AG04450 (cell line): ENCODE results near the gene S100G. TPM values are rescaled to one million over a fixed set of nuclear protein-coding genes. Genes with fewer than 3 reads are reported as not detected.

Source experiments
- CTCF ChIA-PET: fragments of 300-600, 350-600 bp; formaldehyde crosslinking; extraction: SDS; loops from one replicate; lab custom pipeline; 2022; ENCODE audit warnings: antibody characterized with exemption, inconsistent platforms; lab: Charles Lee
- POLR2A ChIA-PET: fragments of 350-600 bp; formaldehyde crosslinking; extraction: SDS; loops from one replicate; lab custom pipeline; 2021; ENCODE audit warnings: antibody characterized with exemption, inconsistent platforms; lab: Yijun Ruan, JAX
- DNase-seq: peaks from one replicate; pipeline ENCODE4 v3.0.0-alpha.2; 2011; ENCODE audit warnings: low read depth, low spot score
- H3K27ac ChIP-seq: one replicate; pipeline ENCODE4 v1.5.1; 2012; ENCODE audit warnings: low read depth, low read length, control low read depth
- H3K27me3 ChIP-seq: one replicate; pipeline ENCODE4 v1.6.0; 2012; ENCODE audit warnings: low read length; ENCODE audit not compliant: control insufficient read depth, insufficient read depth
- H3K4me3 ChIP-seq: 2 replicates; pipeline ENCODE4 v1.5.1; 2011; ENCODE audit warnings: mild to moderate bottlenecking, low read depth, low read length, control low read depth
- H3K9me3 ChIP-seq: 2 replicates; pipeline ENCODE4 v1.5.1; 2012; ENCODE audit warnings: low read length; ENCODE audit not compliant: control insufficient read depth, insufficient read depth
- polyA plus RNA-seq: library from polyadenylated mRNA; depleted of rRNA; stranded (reverse); fragments of >200 nt; gene quantifications from 2 replicates; pipeline ENCODE4 v1.2.3, GENCODE V29; 2011
- TF ChIP-seq, protein P1 (sequence below): IDR thresholded peaks from 2 replicates; pipeline ENCODE4 v1.5.1; 2011; ENCODE audit warnings: low read depth, low read length, control low read depth, inconsistent platforms

S100G gene
- polyA plus RNA-seq, 1 experiment, result not detected

DNA sequence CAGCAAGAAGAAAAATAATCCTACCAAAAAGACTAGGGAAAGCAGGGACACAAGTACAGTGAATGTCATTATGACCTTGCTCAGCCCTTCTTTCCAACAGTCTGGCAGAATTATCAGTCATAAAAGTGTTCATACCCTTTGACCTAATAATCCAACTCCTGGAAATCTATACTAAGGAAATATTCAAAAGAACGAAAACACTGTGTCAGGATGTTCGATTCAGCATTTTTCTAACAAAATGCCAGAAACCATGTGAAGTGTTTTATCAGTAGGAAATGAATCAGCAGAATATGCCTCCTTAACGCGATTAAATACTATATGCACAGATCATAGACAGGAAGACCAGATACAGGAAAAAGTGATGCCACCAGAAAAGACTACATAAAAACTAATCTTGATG, 16.2 kb upstream of the S100G start:
- Histone ChIP-seq H3K4me3 (no peak overlapping the region), H3K27ac (no peak overlapping the region), H3K9me3 (no peaks in the 10 kb centered on the region; the same call in 1 of the 2 replicates), H3K27me3 (no peaks in the 10 kb centered on the region)
- TF ChIP-seq, protein P1, sequence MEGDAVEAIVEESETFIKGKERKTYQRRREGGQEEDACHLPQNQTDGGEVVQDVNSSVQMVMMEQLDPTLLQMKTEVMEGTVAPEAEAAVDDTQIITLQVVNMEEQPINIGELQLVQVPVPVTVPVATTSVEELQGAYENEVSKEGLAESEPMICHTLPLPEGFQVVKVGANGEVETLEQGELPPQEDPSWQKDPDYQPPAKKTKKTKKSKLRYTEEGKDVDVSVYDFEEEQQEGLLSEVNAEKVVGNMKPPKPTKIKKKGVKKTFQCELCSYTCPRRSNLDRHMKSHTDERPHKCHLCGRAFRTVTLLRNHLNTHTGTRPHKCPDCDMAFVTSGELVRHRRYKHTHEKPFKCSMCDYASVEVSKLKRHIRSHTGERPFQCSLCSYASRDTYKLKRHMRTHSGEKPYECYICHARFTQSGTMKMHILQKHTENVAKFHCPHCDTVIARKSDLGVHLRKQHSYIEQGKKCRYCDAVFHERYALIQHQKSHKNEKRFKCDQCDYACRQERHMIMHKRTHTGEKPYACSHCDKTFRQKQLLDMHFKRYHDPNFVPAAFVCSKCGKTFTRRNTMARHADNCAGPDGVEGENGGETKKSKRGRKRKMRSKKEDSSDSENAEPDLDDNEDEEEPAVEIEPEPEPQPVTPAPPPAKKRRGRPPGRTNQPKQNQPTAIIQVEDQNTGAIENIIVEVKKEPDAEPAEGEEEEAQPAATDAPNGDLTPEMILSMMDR, result no peak
- DNase-seq, result no peak
- ChIA-PET POLR2A (no interaction called here), CTCF (interaction anchor here (0.6 kb wide), 1 partner anchor 510 kb away, joined by 3 read pairs; the partner anchor contains the start of gene GRPR)

DNA sequence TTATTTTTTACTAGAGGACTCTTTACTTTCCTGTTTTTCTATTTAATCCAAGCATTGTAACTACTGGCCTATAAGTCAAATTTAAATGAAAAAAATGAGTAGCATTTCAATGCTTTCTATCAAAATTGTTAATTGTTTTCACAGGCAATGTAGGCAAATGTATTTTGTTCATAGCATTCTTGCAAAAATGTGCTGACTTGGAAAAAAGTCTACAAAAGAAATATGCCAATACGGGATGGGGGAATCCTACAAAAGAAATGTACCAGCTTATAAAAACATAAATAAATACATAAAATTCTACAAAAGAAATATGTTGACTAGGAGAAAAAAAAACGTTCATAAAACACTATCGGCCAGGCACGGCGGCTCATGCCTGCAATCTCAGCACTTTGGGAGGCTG, 14.9 kb upstream of the S100G start:
- POLR2A ChIA-PET, result no interaction called here
- CTCF ChIA-PET, result no interaction called here
- no peaks in the 10 kb centered on the region for H3K27me3 ChIP-seq
- DNase-seq, result no peak
- H3K4me3 ChIP-seq, result no peak overlapping the region
- H3K27ac ChIP-seq, result no peak overlapping the region
- TF ChIP-seq, protein P1, result no peak
- no peaks in the 10 kb centered on the region; the same call in 1 of the 2 replicates for H3K9me3 ChIP-seq

DNA sequence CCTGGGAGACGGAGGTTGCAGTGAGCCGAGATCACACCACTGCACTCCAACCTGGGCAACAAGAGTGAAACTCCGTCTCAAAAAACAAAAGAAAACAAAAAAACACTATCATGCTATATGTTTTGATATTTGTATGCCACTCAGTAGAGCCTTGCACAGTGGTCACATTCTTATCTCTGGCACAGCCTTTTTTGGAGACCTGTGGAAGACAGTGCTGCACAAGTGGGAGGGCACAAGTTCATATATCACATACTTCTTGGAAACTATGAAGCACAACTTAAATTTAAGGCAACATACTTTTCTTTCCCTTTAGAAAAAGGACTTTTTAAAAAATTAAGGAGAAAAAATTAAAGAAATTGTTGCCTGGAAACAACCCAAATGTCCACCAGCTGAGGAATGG, 14.4 kb upstream of the S100G start:
- H3K27me3 ChIP-seq, result no peaks in the 10 kb centered on the region
- no peak overlapping the region for H3K27ac ChIP-seq
- H3K9me3 ChIP-seq, result no peaks in the 10 kb centered on the region; the same call in 1 of the 2 replicates
- no peak for DNase-seq
- POLR2A ChIA-PET, result no interaction called here
- TF ChIP-seq, protein P1, result no peak
- no peak overlapping the region for H3K4me3 ChIP-seq
- CTCF ChIA-PET, result no interaction called here

DNA sequence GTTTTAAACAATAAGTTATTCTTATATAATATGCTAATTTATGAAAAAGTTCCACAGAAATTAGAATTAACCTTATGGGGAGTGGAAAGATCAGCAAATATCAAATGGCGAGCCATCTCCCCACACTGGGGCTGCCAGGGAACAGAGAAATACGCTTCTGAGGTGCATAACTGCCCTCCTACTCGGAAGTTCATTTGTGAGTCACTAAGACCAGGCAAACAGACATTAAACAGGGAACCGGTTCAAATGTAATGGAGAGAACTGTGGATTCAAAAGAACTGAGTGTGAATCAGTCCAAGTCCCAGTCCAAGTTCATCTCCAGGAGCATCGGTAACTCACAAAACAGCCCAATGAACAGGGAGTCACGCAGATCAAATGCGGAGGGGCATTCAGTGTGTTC, 11.4 kb upstream of the S100G start:
- Histone ChIP-seq H3K4me3 (no peak overlapping the region), H3K27me3 (no peaks in the 10 kb centered on the region), H3K9me3 (no peaks in the 10 kb centered on the region; the same call in 1 of the 2 replicates), H3K27ac (no peak overlapping the region)
- CTCF ChIA-PET, result no interaction called here
- POLR2A ChIA-PET, result no interaction called here
- TF ChIP-seq, protein P1, result no peak
- no peak for DNase-seq

DNA sequence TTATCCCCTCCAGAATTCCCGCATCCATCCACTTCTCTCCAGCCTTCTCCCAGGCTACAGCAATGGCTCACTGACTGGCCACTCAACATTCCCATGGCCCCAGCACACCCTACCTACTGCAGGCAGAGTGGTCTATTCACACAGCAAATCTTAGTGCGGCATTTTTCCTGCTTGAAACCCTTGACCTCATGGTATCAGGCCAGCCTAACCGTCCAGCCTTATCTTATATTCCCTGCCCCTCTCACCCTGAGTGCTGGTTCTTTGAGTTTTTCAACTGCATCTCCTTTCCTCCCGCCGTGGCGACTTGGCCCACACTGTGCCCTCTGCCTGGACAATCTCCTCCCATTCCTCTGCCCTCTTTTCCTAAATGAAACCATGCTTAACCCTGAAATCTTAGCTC, 10.0 kb upstream of the S100G start:
- no peaks in the 10 kb centered on the region; the same call in 1 of the 2 replicates for H3K9me3 ChIP-seq
- H3K27ac ChIP-seq, result no peak overlapping the region
- no peak for DNase-seq
- POLR2A ChIA-PET, result no interaction called here
- no peak overlapping the region for H3K4me3 ChIP-seq
- H3K27me3 ChIP-seq, result no peaks in the 10 kb centered on the region
- CTCF ChIA-PET, result interaction anchor here (1.3 kb wide), 1 partner anchor 203 kb away, joined by 3 read pairs; no protein-coding TSS in a partner anchor
- TF ChIP-seq, protein P1, result no peak
